ENCODE data around the gene CCDC157. TPM values are rescaled to one million over a fixed set of nuclear protein-coding genes. Genes with fewer than 3 reads are reported as not detected.

CCDC157 gene
- total and polyA plus RNA-seq, 9 of the 15 experiments (the other 6 are each of a cell fraction or from before 2014, with no cell fraction given) = 0.04 to 1.3 (median 0.68) TPM

DNA sequence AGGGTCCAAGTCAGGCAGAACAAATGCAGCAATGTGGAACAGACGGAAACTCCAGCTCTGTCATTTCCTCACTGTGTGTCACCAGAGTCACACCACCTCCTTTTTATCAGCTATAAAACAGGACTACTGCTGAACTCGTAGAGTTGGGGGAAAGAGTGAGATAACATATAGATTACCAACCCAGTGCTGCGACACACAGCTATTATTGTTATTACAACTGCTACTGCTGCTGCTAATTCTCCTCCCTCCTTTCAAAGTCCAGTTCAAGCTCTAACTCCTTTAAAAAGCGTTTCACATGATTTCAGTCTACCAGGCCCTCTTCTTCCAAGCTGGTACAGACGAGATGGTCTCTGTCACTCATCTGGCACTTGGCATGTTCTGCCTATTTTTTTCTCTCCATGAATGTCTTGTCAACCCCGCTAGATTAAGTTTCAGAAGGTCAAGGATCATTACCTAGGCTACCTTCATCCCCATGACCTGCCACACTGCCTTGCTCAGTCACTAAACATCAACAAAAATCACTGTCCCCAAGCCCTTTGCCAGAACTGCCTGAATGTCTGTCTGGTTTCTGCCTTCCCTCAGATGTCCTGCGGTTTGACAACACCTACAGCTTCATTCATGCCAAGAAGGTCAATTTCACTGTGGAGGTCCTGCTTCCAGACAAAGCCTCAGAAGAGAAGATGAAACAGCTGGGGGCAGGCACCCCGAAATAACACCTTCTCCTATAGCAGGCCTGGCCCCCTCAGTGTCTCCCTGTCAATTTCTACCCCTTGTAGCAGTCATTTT, 65.1 kb downstream of the CCDC157 start (continued):
- TF ChIP-seq, protein P1, sequence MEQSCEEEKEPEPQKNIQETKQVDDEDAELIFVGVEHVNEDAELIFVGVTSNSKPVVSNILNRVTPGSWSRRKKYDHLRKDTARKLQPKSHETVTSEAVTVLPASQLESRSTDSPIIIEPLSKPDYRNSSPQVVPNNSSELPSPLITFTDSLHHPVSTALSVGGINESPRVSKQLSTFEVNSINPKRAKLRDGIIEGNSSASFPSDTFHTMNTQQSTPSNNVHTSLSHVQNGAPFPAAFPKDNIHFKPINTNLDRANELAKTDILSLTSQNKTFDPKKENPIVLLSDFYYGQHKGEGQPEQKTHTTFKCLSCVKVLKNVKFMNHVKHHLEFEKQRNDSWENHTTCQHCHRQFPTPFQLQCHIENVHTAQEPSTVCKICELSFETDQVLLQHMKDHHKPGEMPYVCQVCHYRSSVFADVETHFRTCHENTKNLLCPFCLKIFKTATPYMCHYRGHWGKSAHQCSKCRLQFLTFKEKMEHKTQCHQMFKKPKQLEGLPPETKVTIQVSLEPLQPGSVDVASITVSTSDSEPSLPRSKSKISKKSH (CRISPR knock-in tag; IDR thresholded peaks at IDR 0.05) = no peak
- no peak for TF ChIP-seq KLF13 (tag; IDR thresholded peaks at IDR 0.05; ENCODE audit: borderline replicate concordance, low read depth)
- no peak for TF ChIP-seq NUFIP1 (IDR thresholded peaks at IDR 0.05; ENCODE audit: partially characterized antibody)
- peak; percentile 78 for TF ChIP-seq SOX6 (IDR thresholded peaks at IDR 0.05)
- TF ChIP-seq ZNF551 (CRISPR knock-in tag; IDR thresholded peaks at IDR 0.05) = no peak
- no peak for TF ChIP-seq ZNF445 (CRISPR knock-in tag; IDR thresholded peaks at IDR 0.05; ENCODE audit: low read depth)
- no peak for TF ChIP-seq SMAD1 (IDR thresholded peaks at IDR 0.05; ENCODE audit: low read depth, low read length, partially characterized antibody)
- no peak for TF ChIP-seq RBM17 (IDR thresholded peaks at IDR 0.05; ENCODE audit: borderline replicate concordance, low read depth, low read length)
- TF ChIP-seq SMARCE1 (IDR thresholded peaks at IDR 0.05) = peak; percentile 82
- no peak for TF ChIP-seq ZNF764 (CRISPR knock-in tag; IDR thresholded peaks at IDR 0.05; ENCODE audit: low read depth)
- no peak for TF ChIP-seq FUS (optimal IDR thresholded peaks at IDR 0.05; ENCODE audit: low read depth, low read length)
- TF ChIP-seq, protein P2, sequence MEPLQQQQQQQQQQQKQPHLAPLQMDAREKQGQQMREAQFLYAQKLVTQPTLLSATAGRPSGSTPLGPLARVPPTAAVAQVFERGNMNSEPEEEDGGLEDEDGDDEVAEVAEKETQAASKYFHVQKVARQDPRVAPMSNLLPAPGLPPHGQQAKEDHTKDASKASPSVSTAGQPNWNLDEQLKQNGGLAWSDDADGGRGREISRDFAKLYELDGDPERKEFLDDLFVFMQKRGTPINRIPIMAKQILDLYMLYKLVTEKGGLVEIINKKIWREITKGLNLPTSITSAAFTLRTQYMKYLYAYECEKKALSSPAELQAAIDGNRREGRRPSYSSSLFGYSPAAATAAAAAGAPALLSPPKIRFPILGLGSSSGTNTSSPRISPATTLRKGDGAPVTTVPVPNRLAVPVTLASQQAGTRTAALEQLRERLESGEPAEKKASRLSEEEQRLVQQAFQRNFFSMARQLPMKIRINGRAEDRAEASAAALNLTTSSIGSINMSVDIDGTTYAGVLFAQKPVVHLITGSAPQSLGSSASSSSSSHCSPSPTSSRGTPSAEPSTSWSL (CRISPR knock-in tag; IDR thresholded peaks at IDR 0.05; ENCODE audit: borderline replicate concordance) = no peak
- no peak for TF ChIP-seq KHSRP (IDR thresholded peaks at IDR 0.05)
- TF ChIP-seq PRPF4 (IDR thresholded peaks at IDR 0.05; ENCODE audit: insufficient read depth, low read depth, low read length, poor library complexity, severe bottlenecking) = no peak
- TF ChIP-seq KAT2B (IDR thresholded peaks at IDR 0.05; ENCODE audit: low read depth, low read length) = no peak
- TF ChIP-seq EP300 (IDR thresholded peaks at IDR 0.05; ENCODE audit: low read length) = peak; percentile 88
- no peak for TF ChIP-seq ZNF316 (IDR thresholded peaks at IDR 0.05)
- TF ChIP-seq PHB (CRISPR knock-in tag; IDR thresholded peaks at IDR 0.05) = no peak
- TF ChIP-seq KLF16 (IDR thresholded peaks at IDR 0.05) = peak; percentile 48; the same call in 1 of the 2 replicates
- TF ChIP-seq LEF1 (IDR thresholded peaks at IDR 0.05) = peak; percentile 85
- TF ChIP-seq, protein P3, sequence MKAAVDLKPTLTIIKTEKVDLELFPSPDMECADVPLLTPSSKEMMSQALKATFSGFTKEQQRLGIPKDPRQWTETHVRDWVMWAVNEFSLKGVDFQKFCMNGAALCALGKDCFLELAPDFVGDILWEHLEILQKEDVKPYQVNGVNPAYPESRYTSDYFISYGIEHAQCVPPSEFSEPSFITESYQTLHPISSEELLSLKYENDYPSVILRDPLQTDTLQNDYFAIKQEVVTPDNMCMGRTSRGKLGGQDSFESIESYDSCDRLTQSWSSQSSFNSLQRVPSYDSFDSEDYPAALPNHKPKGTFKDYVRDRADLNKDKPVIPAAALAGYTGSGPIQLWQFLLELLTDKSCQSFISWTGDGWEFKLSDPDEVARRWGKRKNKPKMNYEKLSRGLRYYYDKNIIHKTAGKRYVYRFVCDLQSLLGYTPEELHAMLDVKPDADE (conservative IDR thresholded peaks at IDR 0.05; ENCODE audit: control insufficient read depth, low read depth, low read length) = no peak
- no peak for TF ChIP-seq THRAP3 (IDR thresholded peaks at IDR 0.05; ENCODE audit: borderline replicate concordance)
- TF ChIP-seq GABPB2 (CRISPR knock-in tag; conservative IDR thresholded peaks at IDR 0.05) = no peak
- TF ChIP-seq SRF (CRISPR knock-in tag; IDR thresholded peaks at IDR 0.05) = no peak
- TF ChIP-seq, protein P4, sequence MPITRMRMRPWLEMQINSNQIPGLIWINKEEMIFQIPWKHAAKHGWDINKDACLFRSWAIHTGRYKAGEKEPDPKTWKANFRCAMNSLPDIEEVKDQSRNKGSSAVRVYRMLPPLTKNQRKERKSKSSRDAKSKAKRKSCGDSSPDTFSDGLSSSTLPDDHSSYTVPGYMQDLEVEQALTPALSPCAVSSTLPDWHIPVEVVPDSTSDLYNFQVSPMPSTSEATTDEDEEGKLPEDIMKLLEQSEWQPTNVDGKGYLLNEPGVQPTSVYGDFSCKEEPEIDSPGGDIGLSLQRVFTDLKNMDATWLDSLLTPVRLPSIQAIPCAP (CRISPR knock-in tag; IDR thresholded peaks at IDR 0.05; ENCODE audit: borderline replicate concordance) = no peak
- no peak for TF ChIP-seq ILK (tag; IDR thresholded peaks at IDR 0.05; ENCODE audit: borderline replicate concordance, low read depth)
